Ovary (tissue), 9 donors: Measurements from ENCODE around the gene TRAF5. TPM values are rescaled to one million over a fixed set of nuclear protein-coding genes. Genes with fewer than 3 reads are reported as not detected.

Experiments
- DNase-seq, 5 donors: peaks; one replicate each; pipeline ENCODE4 v3.0.0-alpha.2; 2019 to 2020
- H3K27ac ChIP-seq, 2 donors: fragments of 200-600 bp; one replicate each; pipeline versions ENCODE4 v1.5.1 to v1.8.0; 2019 to 2022
- H3K27me3 ChIP-seq: fragments of 200-600 bp; one replicate; pipeline ENCODE4 v1.8.0; 2022
- H3K36me3 ChIP-seq: fragments of 200-600 bp; sonication (generic); one replicate; pipeline ENCODE4 v1.5.1; 2019
- H3K4me1 ChIP-seq: one replicate; pipeline ENCODE4 v1.8.1; 2013; ENCODE audit warnings: mild to moderate bottlenecking, moderate library complexity; ENCODE audit not compliant: insufficient read depth
- H3K4me3 ChIP-seq: fragments of 200-600 bp; sonication (generic); one replicate; pipeline ENCODE4 v1.5.1; 2017
- H3K9me3 ChIP-seq, 2 donors: fragments of 200-600 bp in 1 of 2; sonication (generic) in 1 of 2; one replicate each; pipeline versions ENCODE4 v1.5.1 to v1.8.1; 2013 to 2019; ENCODE audit warnings: mild to moderate bottlenecking in 1 of 2, moderate library complexity in 1 of 2
- EP300 ChIP-seq: sonication (generic); formaldehyde crosslinking; IDR thresholded peaks from one replicate; pipeline ENCODE4 v1.6.1; 2017; ENCODE audit warnings: antibody characterized with exemption
- POLR2A ChIP-seq: fragments of 450-650 bp; IDR thresholded peaks from one replicate; pipeline ENCODE4 v1.6.1; 2017; ENCODE audit warnings: antibody characterized with exemption, mild to moderate bottlenecking, moderate library complexity
- WGBS, 3 donors: extraction: QIAGEN DNeasy Blood & Tissue Kit in 1 of 3; methylation state at CpG; one replicate each; pipeline versions ENCODE4 v1.1.5 to v1.1.7; 2013 to 2017; 5-methylcytosine and 5-hydroxymethylcytosine counted together
- intact Hi-C, 4 donors: fragments of 100-400 bp; cut with DNase I; formaldehyde crosslinking; loops; one replicate each; pipeline versions ENCODE4 v1.11.0 to v1.15.1; 2022 to 2023
- polyA plus RNA-seq, 2 donors: library from polyadenylated mRNA; stranded (reverse); fragments of 200-250 nt in 1 of 2; fragments of 350-450 nt in 1 of 2; fragmentation: Illumina TruSeq in 1 of 2; extraction: RNeasy Lipid Tissue Mini Kit (QIAGEN cat#74804) in 1 of 2; gene quantifications; one replicate each; pipeline ENCODE4 v1.2.3, GENCODE V29; 2013 to 2014
- total RNA-seq, 7 donors: library from RNA; depleted of rRNA in 2 of 7; stranded (reverse); fragments of >200 nt in 2 of 7; fragmentation: NEBNext Ultra II Directional in 3 of 7; extraction: Animal tissue kit (Norgen Biotek cat#: 25700) in 3 of 7; gene quantifications; one replicate each; pipeline versions ENCODE4 v1.1.0 to v1.2.4, GENCODE V29; 2016 to 2023
- TF ChIP-seq, protein P1 (sequence below), 3 donors: fragments of 450-650 bp in 2 of 3; fragments of 200-600 bp in 1 of 3; IDR thresholded peaks; one replicate each; pipeline versions ENCODE4 v1.5.1 to v1.8.0; 2016 to 2022; ENCODE audit warnings: antibody characterized with exemption in 3 of 3, mild to moderate bottlenecking in 1 of 3
- donor health status: DM: no; HTN: no; CAD: no; lungs with moderate emphysema.
- donor health status: DM: no; HTN: no; CAD: no.
- donor health status: Bipolar disorder and iron deficiency.
- donor health status: DM: yes; HTN: yes; CAD: no.
- donor health status: DM: no; HTN: no; CAD: no.
- donor health status: DM: yes; HTN: yes; CAD: no.

Gene TRAF5
- total and polyA plus RNA-seq, 9 donors, result 6.1 to 23.2 (median 13.6) TPM

DNA sequence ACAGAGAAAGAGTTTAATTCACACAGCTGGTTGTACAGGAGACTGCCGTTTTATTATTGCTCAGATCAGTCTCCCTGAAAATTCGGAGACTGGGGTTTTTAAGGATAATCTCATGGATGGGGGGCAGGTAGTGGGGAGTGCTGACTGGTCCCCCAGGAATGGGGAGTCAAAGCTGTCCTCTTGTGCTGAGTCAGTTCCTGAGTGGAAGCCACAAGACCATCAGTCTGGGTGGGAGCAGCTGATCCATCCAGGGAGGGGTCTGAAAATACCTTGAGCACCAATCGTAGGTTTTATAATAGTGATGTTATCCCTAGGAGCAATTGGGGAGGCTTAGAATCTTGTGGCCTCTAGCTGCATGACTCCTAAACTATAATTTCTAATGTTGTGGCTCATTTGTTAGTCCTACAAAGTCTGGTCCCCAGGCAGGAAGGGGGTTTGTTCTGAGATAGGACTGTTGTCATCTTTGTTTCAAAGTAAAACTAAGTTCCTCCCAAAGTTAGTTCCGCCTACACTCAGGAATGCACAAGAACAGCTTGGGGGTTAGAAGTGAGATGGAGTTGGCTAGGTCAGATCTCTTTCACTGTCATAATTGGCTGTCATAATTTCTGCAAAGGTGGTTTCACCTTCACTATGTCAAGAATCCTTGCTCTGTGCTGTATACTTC, 50.3 kb downstream of the TRAF5 start:
- WGBS, 3 donors, result 90% methylated on average over 4 of the region's 4 CpGs
- DNase-seq, result no peak
- TF ChIP-seq POLR2A, result no peak
- TF ChIP-seq, protein P1, sequence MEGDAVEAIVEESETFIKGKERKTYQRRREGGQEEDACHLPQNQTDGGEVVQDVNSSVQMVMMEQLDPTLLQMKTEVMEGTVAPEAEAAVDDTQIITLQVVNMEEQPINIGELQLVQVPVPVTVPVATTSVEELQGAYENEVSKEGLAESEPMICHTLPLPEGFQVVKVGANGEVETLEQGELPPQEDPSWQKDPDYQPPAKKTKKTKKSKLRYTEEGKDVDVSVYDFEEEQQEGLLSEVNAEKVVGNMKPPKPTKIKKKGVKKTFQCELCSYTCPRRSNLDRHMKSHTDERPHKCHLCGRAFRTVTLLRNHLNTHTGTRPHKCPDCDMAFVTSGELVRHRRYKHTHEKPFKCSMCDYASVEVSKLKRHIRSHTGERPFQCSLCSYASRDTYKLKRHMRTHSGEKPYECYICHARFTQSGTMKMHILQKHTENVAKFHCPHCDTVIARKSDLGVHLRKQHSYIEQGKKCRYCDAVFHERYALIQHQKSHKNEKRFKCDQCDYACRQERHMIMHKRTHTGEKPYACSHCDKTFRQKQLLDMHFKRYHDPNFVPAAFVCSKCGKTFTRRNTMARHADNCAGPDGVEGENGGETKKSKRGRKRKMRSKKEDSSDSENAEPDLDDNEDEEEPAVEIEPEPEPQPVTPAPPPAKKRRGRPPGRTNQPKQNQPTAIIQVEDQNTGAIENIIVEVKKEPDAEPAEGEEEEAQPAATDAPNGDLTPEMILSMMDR (IDR thresholded peaks at IDR 0.05), result no peak
- no peak for TF ChIP-seq EP300
- Histone ChIP-seq H3K4me3 (no peak overlapping the region), H3K36me3 (no peaks in the 10 kb centered on the region), H3K4me1 (no peaks in the 10 kb centered on the region), H3K27ac (no peak overlapping the region), H3K9me3 (no peaks in the 10 kb centered on the region), H3K27me3 (no peaks in the 10 kb centered on the region)
- intact Hi-C loops, result loop anchor here in 1 of 4 donors (5.0 kb wide), 1 partner anchor 50 kb away; the partner anchor contains the start of gene TRAF5

DNA sequence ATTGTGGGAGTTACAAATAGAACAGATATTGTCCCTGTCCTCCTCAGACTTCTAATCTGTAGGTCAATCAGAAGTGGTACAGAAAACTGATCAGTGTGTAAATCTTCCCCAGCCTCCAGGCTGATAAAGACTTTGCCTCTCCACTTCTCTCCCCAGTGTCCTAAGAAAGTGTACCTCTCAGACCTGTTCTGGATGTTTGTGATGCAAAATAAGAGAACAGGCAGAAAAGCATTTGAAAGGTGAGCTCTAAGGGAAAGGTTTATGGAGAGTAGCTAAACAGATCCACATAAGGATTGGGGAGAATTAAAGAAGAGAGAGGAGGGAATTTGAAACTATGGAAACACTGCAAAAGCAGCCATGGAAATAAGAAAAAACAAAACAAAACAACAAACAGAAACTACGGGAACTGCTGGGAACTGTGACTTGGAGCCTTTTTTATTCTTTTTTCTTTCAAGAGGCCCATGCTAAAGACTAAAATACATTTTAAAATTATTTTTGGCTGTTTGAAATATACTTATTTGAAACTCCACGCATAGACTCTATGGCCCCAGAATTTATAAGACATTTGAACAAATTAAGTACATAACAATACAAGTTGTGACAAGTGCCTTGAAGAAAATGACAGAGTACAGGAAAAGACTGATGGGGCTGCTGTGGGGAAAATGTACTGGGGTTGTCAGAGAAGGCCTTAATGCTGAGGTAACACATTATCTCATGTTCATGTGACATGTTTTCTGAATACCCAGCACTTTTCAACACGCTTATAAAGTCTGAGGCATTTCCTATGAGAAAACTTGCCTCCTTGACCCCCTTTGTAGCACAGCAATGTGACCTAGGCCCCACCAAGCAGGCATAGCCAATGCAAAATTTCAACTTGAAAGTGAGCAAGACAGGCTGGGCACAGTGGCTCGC, 51.2 kb downstream of the TRAF5 start:
- H3K36me3 ChIP-seq, result no peaks in the 10 kb centered on the region
- intact Hi-C loops, result loop anchor here in 1 of 4 donors (5.0 kb wide), 1 partner anchor 50 kb away; the partner anchor contains the start of gene TRAF5
- no peaks in the 10 kb centered on the region for H3K27me3 ChIP-seq
- WGBS, 3 donors, result 78 to 84% (median 81%) methylated on average over 4 of the region's 4 CpGs
- no peak overlapping the region for H3K4me3 ChIP-seq
- H3K27ac ChIP-seq, result no peak overlapping the region
- no peak for DNase-seq
- no peaks in the 10 kb centered on the region for H3K4me1 ChIP-seq
- no peaks in the 10 kb centered on the region for H3K9me3 ChIP-seq
- no peak for TF ChIP-seq POLR2A

DNA sequence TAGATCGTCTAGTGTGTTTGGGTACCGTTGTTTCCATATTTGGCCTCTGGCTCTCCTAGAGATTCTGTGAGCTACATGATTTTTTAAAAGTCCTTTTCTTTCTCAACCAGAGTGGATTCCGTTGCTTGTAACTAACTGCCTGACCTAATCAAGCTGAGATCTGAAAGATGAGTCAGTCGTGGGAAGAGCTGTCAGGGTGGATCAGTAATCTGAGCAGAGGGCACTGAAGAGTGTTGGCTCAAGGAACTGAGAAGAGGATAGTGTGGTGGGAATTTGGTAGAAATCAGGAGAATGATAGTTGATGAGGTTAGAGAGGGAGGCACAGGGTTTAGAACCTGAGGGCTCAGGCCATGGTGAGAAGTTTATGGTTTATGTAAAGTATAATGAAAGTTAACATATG, 52.2 kb downstream of the TRAF5 start:
- H3K4me1 ChIP-seq, result no peaks in the 10 kb centered on the region
- no peaks in the 10 kb centered on the region for H3K36me3 ChIP-seq
- no peak for DNase-seq
- H3K27ac ChIP-seq, result no peak overlapping the region
- H3K4me3 ChIP-seq, result no peak overlapping the region
- intact Hi-C loops, result loop anchor here in 1 of 4 donors (5.0 kb wide), 1 partner anchor 52 kb away; the partner anchor contains the start of gene TRAF5
- WGBS, 3 donors, result 77 to 82% (median 78%) methylated on average over 4 of the region's 4 CpGs
- H3K9me3 ChIP-seq, result no peaks in the 10 kb centered on the region
- TF ChIP-seq, protein P1 (IDR thresholded peaks at IDR 0.05), result no peak
- TF ChIP-seq EP300 (no peak), POLR2A (no peak)
- H3K27me3 ChIP-seq, result no peaks in the 10 kb centered on the region

DNA sequence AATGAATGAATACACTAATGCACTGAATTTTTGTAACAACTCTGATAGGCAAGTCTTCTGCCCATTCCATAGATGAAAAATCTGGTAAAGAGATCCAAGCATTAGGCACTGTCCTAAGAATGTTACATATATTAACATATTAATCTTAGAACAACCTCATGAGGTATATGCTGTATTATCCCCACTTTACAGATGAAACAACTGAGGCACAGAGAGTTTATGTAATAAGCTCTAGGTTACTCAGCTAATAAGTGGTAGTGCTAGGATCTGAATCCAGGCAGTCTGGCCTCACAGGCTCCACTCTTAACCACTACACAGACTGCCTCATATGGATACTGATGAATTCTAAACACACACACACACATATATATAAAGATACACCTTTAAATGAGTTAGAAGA, 52.8 kb downstream of the TRAF5 start:
- Histone ChIP-seq H3K27me3 (no peaks in the 10 kb centered on the region), H3K36me3 (no peaks in the 10 kb centered on the region), H3K9me3 (no peaks in the 10 kb centered on the region), H3K4me3 (no peak overlapping the region), H3K4me1 (no peaks in the 10 kb centered on the region), H3K27ac (no peak overlapping the region)
- intact Hi-C loops, result loop anchor here in 1 of 4 donors (5.0 kb wide), 1 partner anchor 52 kb away; the partner anchor contains the start of gene TRAF5
- DNase-seq, result no peak
- TF ChIP-seq, protein P1 (IDR thresholded peaks at IDR 0.05), result no peak
- TF ChIP-seq EP300 (no peak), POLR2A (no peak)
